Liver (tissue), 9 donors: Measurements from ENCODE around the gene TAS2R1. TPM values are rescaled to one million over a fixed set of nuclear protein-coding genes. Genes with fewer than 3 reads are reported as not detected.
A peak's percentile ranks its signal among the peaks of the same experiment; 100 is the strongest.

Experiments
- DNase-seq: peaks from one replicate; pipeline ENCODE4 v3.0.0-alpha.2; 2017; ENCODE audit warnings: low spot score
- H3K27ac ChIP-seq, 2 donors: one replicate each; pipeline ENCODE4 v1.7.0; 2013; ENCODE audit warnings: inconsistent platforms in 2 of 2, low read length in 2 of 2, control low read depth in 1 of 2, low read depth in 1 of 2, mild to moderate bottlenecking in 1 of 2
- H3K27me3 ChIP-seq, 4 donors: one replicate each; pipeline versions ENCODE4 v1.6.1 to v1.7.0; 2013; ENCODE audit warnings: low read length in 3 of 4, inconsistent platforms in 1 of 4, mild to moderate bottlenecking in 1 of 4, moderate library complexity in 1 of 4; ENCODE audit not compliant: control insufficient read depth in 4 of 4, insufficient read depth in 4 of 4
- H3K36me3 ChIP-seq, 4 donors: one replicate each; pipeline versions ENCODE4 v1.6.1 to v1.7.0; 2013; ENCODE audit warnings: low read length in 3 of 4, mild to moderate bottlenecking in 3 of 4, low read depth in 1 of 4, moderate library complexity in 1 of 4; ENCODE audit not compliant: control insufficient read depth in 4 of 4, insufficient read depth in 3 of 4
- H3K4me1 ChIP-seq, 4 donors: one replicate each; pipeline versions ENCODE4 v1.6.1 to v1.7.0; 2013; ENCODE audit warnings: low read length in 3 of 4, mild to moderate bottlenecking in 3 of 4, moderate library complexity in 1 of 4; ENCODE audit not compliant: control insufficient read depth in 4 of 4, insufficient read depth in 4 of 4
- H3K4me3 ChIP-seq, 3 donors: one replicate each; pipeline versions ENCODE4 v1.6.1 to v1.7.0; 2013; ENCODE audit warnings: low read length in 3 of 3, control low read depth in 1 of 3, low read depth in 1 of 3, mild to moderate bottlenecking in 1 of 3
- H3K9ac ChIP-seq, 2 donors: one replicate each; pipeline ENCODE4 v1.7.0; 2013; ENCODE audit warnings: low read length in 2 of 2, mild to moderate bottlenecking in 2 of 2, moderate library complexity in 2 of 2, control low read depth in 1 of 2, low read depth in 1 of 2
- H3K9me3 ChIP-seq, 4 donors: one replicate each; pipeline versions ENCODE4 v1.6.1 to v1.7.0; 2013; ENCODE audit warnings: low read length in 3 of 4; ENCODE audit not compliant: control insufficient read depth in 4 of 4
- ATF3 ChIP-seq: IDR thresholded peaks from 2 replicates; pipeline ENCODE4 v1.6.1; 2016; ENCODE audit warnings: antibody characterized with exemption
- CTCF ChIP-seq: fragments of 150-350 bp; IDR thresholded peaks from 2 replicates; pipeline ENCODE4 v1.5.1; 2017; ENCODE audit warnings: improper control_type of control experiment, low read depth, low read length; ENCODE audit not compliant: missing input control
- FOXA1 ChIP-seq: IDR thresholded peaks from 2 replicates; pipeline ENCODE4 v1.6.1; 2016; ENCODE audit warnings: antibody characterized with exemption
- FOXA2 ChIP-seq: IDR thresholded peaks from 2 replicates; pipeline ENCODE4 v1.6.1; 2016; ENCODE audit warnings: antibody characterized with exemption
- GABPA ChIP-seq, 2 donors: IDR thresholded peaks in 1 of 2; conservative IDR thresholded peaks in 1 of 2; 2 replicates each; pipeline ENCODE4 v1.6.1; 2016; ENCODE audit warnings: antibody characterized with exemption in 2 of 2, mild to moderate bottlenecking in 1 of 2, moderate library complexity in 1 of 2
- HNF4A ChIP-seq, 2 donors: conservative IDR thresholded peaks; 2 replicates each; pipeline ENCODE4 v1.6.1; 2016; ENCODE audit warnings: antibody characterized with exemption in 2 of 2, mild to moderate bottlenecking in 2 of 2
- HNF4G ChIP-seq: IDR thresholded peaks from 2 replicates; pipeline ENCODE4 v1.6.1; 2016; ENCODE audit warnings: antibody characterized with exemption
- JUND ChIP-seq, 2 donors: IDR thresholded peaks; 2 replicates each; pipeline ENCODE4 v1.6.1; 2016; ENCODE audit warnings: antibody characterized with exemption in 2 of 2
- MAX ChIP-seq: IDR thresholded peaks from 2 replicates; pipeline ENCODE4 v1.6.1; 2016; ENCODE audit warnings: antibody characterized with exemption
- NR2F2 ChIP-seq: IDR thresholded peaks from 2 replicates; pipeline ENCODE4 v1.6.1; 2016; ENCODE audit warnings: antibody characterized with exemption
- RAD21 ChIP-seq, 2 donors: IDR thresholded peaks; 2 replicates each; pipeline ENCODE4 v1.6.1; 2016; ENCODE audit warnings: antibody characterized with exemption in 2 of 2, mild to moderate bottlenecking in 2 of 2
- REST ChIP-seq: IDR thresholded peaks from 2 replicates; pipeline ENCODE4 v1.6.1; 2016; ENCODE audit warnings: antibody characterized with exemption, mild to moderate bottlenecking
- SP1 ChIP-seq: IDR thresholded peaks from 2 replicates; pipeline ENCODE4 v1.6.1; 2018; ENCODE audit warnings: antibody characterized with exemption, mild to moderate bottlenecking
- TAF1 ChIP-seq: conservative IDR thresholded peaks from 2 replicates; pipeline ENCODE4 v1.6.1; 2016; ENCODE audit warnings: antibody characterized with exemption, mild to moderate bottlenecking
- YY1 ChIP-seq: IDR thresholded peaks from 2 replicates; pipeline ENCODE4 v1.6.1; 2016; ENCODE audit warnings: antibody characterized with exemption, mild to moderate bottlenecking
- ZBTB33 ChIP-seq: IDR thresholded peaks from 2 replicates; pipeline ENCODE4 v1.6.1; 2016; ENCODE audit warnings: antibody characterized with exemption
- WGBS: extraction: QIAGEN DNeasy Blood & Tissue Kit; methylation state at CpG from one replicate; pipeline ENCODE4 v1.1.7; 2013; 5-methylcytosine and 5-hydroxymethylcytosine counted together
- polyA plus RNA-seq, 2 donors: library from polyadenylated mRNA; stranded (reverse) in 1 of 2; unstranded in 1 of 2; fragments of 200-250 nt in 1 of 2; fragments of >200 nt in 1 of 2; fragmentation: Nextera tagmentation in 1 of 2; extraction: Ambion mirVana in 1 of 2; gene quantifications; one replicate each; pipeline versions ENCODE4 v1.2.1 to v1.2.3, GENCODE V29; 2013 to 2015
- total RNA-seq, 2 donors: library from RNA; depleted of rRNA; stranded (reverse); fragments of >200 nt; gene quantifications; one replicate each; pipeline ENCODE4 v1.2.3, GENCODE V29; 2014
- donor health status: healthy.
- donor health status: healthy.
- donor health status: healthy.
- donor health status: healthy.
- donor health status: healthy.

The TAS2R1 gene
- total and polyA plus RNA-seq, 4 donors: not detected

- Histone ChIP-seq H3K27ac (no peak overlapping the region), H3K9me3 (no peaks in the 10 kb centered on the region), H3K9ac (no peak overlapping the region), H3K27me3 (no peaks in the 10 kb centered on the region), H3K4me3 (no peak overlapping the region), H3K4me1 (no peaks in the 10 kb centered on the region), H3K36me3 (no peaks in the 10 kb centered on the region)
- no peak for DNase-seq
- peak; percentile 71 to 75 for TF ChIP-seq HNF4A (conservative IDR thresholded peaks at IDR 0.05)
- TF ChIP-seq NR2F2: no peak
- WGBS: 59% methylated on average over 6 of the region's 6 CpGs
Observed at GRCh38 chr5:9605041-9605838, 24.9 kb downstream of the TAS2R1 start.

GRCh38 chr5:9604416-9604815, 25.7 kb downstream of the TAS2R1 start:
- no peak for DNase-seq
- Histone ChIP-seq H3K9me3 (no peaks in the 10 kb centered on the region), H3K4me3 (no peak overlapping the region), H3K36me3 (no peaks in the 10 kb centered on the region), H3K9ac (no peak overlapping the region), H3K4me1 (no peaks in the 10 kb centered on the region), H3K27me3 (no peaks in the 10 kb centered on the region), H3K27ac (no peak overlapping the region)
- TF ChIP-seq FOXA2: no peak
- TF ChIP-seq JUND (IDR thresholded peaks at IDR 0.05): no peak
- no peak for TF ChIP-seq NR2F2
- no peak for TF ChIP-seq CTCF
- TF ChIP-seq HNF4G: no peak
- TF ChIP-seq FOXA1: no peak
- TF ChIP-seq GABPA (IDR thresholded peaks at IDR 0.05 in 1 of 2, conservative IDR thresholded peaks at IDR 0.05 in 1 of 2): no peak
- no peak for TF ChIP-seq HNF4A (conservative IDR thresholded peaks at IDR 0.05)
- no peak for TF ChIP-seq ATF3
- no peak for TF ChIP-seq SP1
- no peak for TF ChIP-seq TAF1
- TF ChIP-seq ZBTB33: no peak
- TF ChIP-seq RAD21 (IDR thresholded peaks at IDR 0.05): no peak
- TF ChIP-seq YY1: no peak
- no peak for TF ChIP-seq REST
- TF ChIP-seq MAX: no peak
- 86% methylated on average over 5 of the region's 5 CpGs for WGBS
